ENCODE measurements around the gene ARHGAP18. TPM values are rescaled to one million over a fixed set of nuclear protein-coding genes. Genes with fewer than 3 reads are reported as not detected.

The ARHGAP18 gene, protein sequence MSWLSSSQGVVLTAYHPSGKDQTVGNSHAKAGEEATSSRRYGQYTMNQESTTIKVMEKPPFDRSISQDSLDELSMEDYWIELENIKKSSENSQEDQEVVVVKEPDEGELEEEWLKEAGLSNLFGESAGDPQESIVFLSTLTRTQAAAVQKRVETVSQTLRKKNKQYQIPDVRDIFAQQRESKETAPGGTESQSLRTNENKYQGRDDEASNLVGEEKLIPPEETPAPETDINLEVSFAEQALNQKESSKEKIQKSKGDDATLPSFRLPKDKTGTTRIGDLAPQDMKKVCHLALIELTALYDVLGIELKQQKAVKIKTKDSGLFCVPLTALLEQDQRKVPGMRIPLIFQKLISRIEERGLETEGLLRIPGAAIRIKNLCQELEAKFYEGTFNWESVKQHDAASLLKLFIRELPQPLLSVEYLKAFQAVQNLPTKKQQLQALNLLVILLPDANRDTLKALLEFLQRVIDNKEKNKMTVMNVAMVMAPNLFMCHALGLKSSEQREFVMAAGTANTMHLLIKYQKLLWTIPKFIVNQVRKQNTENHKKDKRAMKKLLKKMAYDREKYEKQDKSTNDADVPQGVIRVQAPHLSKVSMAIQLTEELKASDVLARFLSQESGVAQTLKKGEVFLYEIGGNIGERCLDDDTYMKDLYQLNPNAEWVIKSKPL
- total RNA-seq: 27.6 and 54.7 TPM in 2 replicates

DNA sequence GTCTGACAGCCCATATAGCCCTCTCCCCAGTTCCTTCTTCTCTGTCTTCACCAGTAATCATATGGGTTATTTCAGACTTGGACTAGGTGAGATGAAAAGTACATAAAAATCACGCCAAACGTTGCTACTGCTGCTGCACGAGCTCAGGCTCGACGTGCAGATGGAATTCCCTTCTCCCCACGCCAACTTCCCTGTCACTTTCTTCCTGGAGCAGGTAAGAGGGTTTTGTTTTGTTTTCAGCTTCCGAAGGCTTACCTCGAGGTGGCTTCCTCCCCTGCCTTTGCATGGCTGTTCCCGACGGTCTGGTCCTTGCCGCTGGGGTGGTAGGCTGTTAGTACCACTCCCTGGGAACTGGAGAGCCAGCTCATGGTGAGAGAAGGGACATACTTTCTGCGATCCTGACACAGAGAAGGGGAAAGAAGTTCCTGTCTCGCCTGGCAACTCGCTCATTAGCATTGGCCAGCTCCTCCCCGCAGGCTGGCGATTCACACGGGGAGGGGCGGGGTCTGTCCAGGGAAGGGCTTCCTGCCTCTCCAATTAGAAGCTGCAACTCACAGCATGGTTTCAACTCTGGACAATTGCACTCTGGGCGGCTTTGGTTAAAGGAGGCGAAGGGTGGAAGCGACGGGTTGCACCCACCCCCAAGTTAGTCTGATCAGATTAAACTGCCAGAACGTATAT, at the start of gene ARHGAP18:
ARHGAP18 (minus strand) TSS at position 409 of the 681 bp plus-strand sequence; CDS start at position 368, 41 bp downstream.
- peak; percentile 93 to 96 for DNase-seq (ENCODE audit: low read depth in 2 of 2)

DNA sequence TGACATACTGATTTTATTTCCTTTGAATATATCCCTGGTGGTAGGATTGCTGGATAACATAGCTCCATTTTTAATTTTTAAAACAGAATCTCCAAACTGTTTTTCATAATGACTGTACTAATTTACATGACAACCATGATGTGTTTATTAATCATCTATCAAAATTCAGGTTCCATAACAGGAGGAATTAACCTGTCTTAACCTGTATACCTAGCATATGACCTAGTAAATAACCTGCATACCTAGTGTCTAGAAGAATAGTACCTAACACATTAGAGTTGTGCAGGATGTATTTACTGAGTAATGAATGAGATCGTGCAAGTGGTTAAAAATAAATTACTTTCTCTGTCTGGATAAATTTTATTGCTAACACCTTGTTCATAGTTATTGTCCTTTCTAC, 45.8 kb upstream of the ARHGAP18 start:
- DNase-seq (ENCODE audit: low read depth in 2 of 2): no peak

DNA sequence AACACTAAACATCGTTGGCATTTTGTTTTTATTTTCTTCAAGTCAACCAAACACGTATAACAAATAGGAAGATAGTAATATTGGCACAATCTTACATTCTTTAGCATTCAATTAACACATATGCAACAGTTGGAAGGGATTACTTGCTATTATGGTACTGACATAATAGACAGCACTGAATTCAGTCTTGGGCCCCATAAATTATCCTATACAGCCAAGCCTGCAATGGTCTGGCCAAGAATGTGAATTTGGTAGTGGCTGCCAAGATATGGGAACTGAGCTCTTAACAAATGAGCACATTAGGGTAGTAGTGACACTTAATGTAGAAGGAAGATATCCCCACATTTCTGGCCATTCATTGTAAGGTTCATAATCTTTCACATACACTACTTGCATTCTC, 44.8 kb upstream of the ARHGAP18 start:
- no peak for DNase-seq (ENCODE audit: low read depth in 2 of 2)

DNA sequence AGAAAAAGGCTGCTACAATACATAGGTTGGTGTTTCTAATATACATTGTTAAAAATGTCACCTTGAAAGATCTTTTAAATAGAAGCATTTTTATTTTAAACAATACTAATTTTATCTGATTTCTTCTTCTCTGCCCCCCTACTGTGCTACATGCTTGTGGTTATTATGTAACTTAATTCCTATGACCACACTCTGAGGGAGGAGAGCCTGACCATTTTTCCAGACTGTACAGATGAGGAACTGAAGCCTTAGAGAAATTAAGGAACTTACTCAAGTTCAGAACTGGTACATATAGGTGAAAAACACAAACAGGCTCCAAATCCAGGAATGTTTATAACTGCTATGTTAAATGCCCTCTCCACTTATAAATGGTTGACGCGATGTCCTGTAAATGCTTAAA, 43.4 kb upstream of the ARHGAP18 start:
- no peak for DNase-seq (ENCODE audit: low read depth in 2 of 2)

DNA sequence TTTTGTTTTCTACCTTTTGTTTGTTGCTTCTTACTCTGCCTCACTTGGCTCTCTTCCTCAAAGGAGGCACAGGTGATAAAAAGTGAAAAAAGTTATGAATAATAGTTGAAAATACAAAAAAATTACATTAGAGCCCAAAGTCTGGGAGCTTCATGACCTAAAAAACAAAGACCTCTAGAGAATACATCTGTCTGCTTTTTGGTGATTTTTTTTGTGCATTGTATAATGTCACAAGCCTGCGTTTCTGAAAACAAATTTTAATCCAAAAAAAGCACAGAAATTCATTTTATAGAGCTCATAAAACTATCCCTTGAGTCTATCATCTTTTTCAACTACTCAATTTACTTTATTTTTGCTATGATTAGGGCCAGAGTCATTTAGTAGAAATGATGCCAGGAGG, 41.4 kb upstream of the ARHGAP18 start:
- DNase-seq (ENCODE audit: low read depth in 2 of 2): no peak

DNA sequence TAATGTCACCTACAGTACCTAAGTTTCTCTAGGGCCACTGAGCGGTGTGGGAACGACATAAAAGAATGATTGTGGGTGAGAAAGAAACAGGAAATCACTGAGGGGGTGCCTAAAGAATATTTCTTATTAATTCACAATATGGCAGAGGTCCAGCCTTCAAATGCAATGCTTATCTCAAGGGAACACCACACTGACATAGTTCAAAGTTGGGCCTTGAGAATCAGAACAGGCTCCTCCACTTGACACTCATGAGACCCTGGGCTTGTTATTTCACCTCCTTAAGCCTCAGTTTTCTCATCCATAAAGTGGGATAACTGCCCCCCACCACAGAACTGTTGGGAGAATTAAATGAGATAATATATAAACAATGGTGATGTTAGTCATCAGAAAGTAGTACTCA, 40.4 kb upstream of the ARHGAP18 start:
- DNase-seq (ENCODE audit: low read depth in 2 of 2): peak in 1 of 2 donors; percentile 29

DNA sequence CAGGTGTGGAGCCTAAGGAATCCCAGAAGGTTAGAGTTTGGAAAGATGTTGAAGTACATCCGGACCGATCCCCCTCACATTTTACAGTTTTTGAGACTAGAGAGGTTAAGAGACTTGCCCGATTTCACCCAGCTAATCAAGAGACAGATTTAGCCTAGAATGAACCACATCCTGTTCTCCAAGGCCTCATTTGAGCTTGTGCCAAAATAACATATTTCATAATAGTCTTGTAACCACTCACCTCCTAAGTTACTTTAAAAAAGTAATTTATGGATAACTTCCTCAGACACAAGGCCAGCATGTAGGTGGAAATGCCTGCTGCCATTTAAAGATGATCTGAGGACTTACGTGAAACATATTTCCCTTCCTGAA, 39.8 kb upstream of the ARHGAP18 start:
- peak; percentile 29 to 82 for DNase-seq (ENCODE audit: low read depth in 2 of 2)

DNA sequence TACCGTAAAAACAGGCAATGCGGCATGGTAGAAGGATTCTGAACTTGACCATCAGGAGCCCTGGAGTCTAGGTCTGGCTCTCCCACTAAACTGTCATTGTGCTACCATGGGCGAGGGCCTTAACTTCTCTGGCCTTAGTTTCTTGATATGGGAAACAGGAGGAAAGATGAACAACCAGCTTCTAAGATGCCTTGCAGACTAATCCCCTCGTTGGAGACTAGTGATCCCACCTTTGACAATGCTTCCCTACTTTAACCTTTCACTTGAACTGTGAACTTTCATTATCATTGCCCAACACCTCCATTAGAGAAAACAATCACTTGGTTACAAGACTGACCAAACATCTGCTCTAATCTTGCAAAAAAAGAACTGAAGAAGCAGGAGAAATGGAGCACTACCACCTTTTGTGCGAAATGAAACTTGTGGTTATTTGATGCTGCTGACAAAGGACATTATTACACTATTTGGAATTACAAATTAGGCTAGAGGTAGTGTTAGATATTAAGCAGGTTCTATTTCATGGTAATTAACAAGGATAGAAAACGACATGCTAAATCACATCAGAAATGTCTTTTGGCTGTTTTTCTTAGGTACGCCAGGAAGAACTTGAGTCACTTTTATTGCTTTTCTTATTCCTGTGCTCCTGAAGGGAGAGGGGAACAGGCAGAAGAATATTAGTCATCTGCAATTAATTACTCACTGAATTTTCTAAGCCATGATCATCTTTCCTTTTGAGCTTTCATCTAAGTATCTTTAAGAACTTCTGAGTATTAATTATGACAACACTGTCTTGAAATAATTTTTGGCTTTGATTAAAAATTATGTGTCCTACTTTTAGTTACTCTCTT, 39.1 kb upstream of the ARHGAP18 start:
- DNase-seq (ENCODE audit: low read depth in 2 of 2): peak in 1 of 2 donors; percentile 70

DNA sequence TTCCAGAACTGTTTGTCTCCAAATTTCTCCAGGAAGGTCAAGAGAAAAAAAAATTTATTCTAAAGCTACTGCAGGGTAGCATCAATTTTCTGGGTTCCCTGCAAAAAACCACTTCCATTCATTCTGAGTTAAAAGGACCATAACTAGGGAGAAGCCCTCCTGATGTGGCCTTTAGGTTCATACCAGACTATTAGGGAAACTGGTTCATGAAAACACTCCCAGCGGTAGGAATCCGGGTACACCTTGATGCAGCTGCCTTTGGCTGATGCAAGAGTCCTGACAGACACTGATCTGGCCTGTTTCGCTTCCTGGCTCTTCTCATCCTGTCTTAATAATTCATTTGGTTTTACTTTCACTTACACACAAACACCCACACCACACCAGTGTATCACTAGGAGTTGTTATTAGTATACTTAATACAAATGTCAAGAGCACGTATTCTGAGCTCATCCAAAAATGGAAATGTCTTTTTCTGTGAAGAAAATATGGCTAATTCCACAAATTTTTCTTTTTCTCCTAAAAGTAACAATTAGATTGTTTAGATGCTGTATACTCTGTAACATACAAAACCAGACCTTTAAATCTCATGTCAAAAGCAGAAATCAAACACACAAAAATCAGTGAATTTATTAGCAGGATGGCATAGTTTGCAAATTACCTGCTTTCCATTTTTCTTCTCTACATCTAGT, 38.4 kb upstream of the ARHGAP18 start:
- peak; percentile 63 to 78 for DNase-seq (ENCODE audit: low read depth in 2 of 2)

DNA sequence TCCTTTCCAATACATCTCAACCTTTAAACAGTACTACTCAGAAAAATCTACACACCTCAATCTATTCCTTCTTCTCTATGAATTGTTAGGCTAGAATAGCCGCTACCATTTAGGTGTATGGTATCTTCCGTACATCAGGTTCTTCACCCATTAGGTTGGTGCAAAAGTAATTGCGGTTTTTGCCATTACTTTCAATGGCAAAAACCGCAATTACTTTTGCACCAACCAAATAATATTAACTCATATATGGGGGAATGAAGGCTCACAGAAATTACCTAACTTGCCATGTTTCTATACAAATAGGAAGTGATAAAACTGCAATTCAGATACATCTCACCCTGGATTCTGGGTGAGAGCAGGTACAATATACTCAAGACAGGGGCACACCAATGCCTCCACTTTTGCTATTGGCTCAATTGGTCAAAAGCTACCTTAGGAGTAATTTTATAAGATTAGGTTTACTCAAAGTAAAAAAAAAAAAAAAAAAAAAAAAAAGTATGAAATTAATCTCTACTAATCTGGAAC, 37.7 kb upstream of the ARHGAP18 start:
- DNase-seq (ENCODE audit: low read depth in 2 of 2): no peak

DNA sequence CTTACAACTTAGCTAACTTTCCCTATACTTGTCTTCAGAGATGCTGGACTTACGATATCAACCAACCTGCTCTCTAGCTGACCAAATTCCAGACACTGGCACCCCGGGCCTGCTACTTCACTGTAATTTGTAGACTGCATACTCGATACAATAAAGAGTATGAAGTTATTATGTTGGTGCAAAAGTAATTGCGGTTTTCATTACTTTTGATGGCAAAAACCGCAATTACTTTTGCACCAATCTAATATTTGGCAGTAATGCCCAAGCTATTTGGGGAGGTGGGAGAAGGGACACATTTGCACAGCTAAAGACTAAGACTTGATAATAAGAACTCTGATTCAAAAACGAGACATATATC, 34.9 kb upstream of the ARHGAP18 start:
- DNase-seq (ENCODE audit: low read depth in 2 of 2): no peak

DNA sequence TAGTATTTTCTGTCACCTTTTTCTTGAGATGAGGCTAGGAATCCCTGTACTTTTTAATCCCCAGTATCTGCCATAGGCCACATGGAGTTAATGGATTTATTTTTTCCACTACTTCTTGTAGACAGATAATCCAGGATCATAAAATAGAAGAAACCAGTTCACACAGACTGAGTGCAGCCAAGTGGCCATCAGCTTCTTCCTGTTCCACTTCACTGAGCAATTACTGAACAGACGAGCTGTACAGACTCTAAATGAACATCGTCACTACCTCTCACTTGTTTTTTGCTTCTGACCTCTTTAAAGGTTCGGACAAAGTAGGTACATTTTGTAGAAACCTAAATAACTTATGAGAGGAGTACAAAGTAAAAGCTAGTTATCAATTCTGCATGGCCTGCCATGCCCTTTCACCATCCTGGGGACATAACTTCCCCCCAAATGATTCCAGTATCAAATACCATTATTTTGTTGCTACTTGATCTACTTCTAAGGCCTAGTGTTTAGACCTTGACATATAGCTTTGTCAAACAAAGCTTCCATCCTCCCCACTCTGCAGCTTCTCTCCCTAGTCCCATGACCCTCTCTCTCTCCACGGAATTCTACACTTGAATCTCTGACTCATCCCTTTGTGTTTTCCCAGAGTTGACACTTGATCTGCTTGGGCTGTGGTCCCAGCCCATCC, 34.4 kb upstream of the ARHGAP18 start:
- DNase-seq (ENCODE audit: low read depth in 2 of 2): peak; percentile 49 to 86

DNA sequence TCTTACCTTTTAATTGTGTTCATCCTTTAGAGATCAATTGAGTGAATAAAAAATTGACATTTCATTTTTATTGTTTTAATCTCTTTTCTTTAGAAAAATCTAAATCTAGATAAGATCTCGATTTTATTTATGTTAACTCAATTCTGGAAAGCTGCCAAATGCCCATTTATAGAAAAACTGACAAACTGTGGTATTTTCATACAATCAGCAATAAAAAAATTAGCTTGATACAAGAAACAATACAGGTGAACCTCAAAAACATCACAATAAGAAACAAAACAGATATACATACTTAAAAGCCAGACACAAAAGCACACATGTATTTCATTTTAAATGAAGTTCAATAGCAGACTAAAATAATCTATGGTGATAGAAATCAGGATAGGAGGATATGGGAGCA, 30.0 kb upstream of the ARHGAP18 start:
- DNase-seq (ENCODE audit: low read depth in 2 of 2): peak in 1 of 2 donors; percentile 11

DNA sequence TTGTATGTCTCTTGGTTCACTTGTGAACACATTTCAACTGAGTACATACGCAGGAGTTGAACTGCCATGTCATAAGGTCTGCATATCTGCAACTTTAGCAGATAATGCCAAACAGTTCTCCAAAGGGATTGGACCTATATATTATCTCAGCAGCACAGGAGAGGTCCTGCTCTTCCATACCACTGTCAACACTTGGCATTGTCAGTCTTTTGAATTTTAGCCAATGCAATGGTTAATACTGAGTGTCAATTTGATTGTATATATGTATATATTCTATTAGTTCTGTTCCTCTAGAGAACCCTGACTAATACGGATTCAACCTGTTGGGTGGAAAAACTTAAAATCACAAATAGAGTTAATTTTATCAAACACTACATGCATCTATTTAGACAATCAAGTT, 26.1 kb upstream of the ARHGAP18 start:
- no peak for DNase-seq (ENCODE audit: low read depth in 2 of 2)

DNA sequence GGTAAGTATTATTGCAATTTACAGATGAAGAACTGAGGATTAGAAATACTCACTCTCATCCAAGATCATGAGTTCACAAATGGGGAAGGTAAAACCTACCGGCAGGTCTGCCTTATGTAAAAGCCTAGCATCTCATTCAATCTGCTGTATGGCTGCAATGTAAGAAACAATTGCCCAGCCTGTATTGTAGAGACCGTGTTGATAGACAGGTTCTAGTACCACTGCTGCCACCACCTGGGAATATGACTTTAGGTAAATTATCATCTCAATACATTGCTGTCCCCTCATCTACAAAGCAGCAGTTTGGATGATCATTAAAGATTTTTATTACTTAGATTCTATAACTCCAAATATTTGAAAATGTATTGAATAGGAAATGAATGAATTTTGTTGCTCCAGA, 23.3 kb upstream of the ARHGAP18 start:
- no peak for DNase-seq (ENCODE audit: low read depth in 2 of 2)

DNA sequence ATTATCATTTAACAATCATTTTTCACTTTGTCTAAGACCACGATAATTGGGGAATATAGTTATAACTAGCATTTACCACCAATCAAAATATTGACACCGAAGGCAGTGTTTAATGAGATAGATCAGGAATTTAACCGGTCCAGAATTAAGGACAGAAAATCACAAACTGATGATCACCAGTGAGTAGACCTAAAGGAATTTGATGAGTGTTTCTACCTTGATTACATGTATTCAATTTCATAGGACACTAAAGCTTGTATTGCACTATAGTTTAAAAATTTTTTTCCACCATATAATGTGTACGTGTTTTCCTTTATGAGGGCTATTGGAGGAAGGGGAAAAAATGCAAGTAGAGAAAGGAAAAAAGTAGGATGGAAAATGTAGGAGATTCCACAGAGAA, 22.6 kb upstream of the ARHGAP18 start:
- no peak for DNase-seq (ENCODE audit: low read depth in 2 of 2)

DNA sequence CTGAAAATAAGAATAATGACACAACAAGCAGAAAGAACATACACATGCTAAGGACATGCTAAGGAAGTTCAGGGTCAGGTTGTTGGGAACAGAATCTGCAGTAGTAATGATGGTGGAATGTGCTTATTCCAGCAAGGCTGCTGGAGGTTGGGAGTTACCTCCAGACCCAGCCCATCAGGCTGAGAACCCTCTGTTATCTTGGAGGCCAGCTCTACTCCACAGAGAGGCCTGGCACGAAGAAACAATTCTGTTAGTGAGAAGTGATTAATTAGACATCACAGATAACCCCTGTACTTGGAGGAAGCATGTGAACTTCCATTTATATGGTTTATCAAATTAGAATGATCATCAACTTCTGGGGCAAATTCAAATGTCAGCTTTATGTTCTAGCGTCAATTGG, 22.1 kb upstream of the ARHGAP18 start:
- DNase-seq (ENCODE audit: low read depth in 2 of 2): no peak

DNA sequence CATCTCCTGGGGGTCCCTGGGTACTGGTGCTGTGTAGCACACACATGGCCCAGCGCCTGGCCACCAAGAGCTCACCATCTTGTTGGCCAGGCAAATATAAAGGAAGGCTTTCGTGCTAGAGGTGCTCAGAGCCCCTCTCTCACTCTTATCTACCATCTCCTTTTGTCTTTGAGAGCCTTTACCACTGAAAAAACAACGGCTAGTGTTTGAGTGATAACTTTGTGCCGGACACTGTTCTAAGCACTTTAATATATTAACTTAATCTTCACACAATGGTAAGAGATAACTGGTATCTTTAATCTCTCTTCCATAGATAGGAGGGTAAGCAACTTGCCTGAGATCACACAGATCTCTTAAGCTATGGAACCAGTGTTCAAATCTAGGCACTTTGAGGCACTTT, 21.5 kb upstream of the ARHGAP18 start:
- no peak for DNase-seq (ENCODE audit: low read depth in 2 of 2)

DNA sequence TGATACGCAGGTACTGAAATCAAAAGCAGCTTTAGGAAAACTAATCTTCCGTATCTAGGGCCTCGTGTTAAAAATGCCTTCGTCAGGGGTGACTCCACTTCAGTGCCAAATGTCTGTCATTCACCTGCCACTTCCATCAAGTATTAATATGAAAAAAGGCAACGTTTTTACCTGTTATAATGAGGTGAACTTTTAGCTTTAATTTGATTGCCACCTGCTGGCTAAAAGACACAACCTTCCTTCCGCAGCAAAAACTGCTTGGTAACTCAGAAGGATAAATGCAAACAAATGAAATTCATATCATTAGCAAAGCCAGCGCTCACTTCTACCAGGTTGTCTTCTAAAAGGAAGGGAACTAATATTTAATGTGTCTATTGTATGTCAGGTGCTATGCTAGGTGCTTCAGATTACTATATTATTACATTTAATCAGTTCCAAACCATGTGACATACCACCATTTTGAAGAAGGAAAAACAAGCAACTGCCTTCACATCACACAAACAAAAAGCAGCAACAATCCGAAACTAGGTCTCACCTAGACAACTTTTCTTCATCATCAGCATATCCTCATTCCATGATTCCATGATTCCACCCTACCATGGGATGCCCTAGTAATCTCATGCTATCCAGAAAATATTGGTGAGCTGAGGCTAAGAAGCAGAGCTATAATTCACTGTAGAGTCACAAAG, 20.6 kb upstream of the ARHGAP18 start:
- peak; percentile 61 to 68 for DNase-seq (ENCODE audit: low read depth in 2 of 2)

DNA sequence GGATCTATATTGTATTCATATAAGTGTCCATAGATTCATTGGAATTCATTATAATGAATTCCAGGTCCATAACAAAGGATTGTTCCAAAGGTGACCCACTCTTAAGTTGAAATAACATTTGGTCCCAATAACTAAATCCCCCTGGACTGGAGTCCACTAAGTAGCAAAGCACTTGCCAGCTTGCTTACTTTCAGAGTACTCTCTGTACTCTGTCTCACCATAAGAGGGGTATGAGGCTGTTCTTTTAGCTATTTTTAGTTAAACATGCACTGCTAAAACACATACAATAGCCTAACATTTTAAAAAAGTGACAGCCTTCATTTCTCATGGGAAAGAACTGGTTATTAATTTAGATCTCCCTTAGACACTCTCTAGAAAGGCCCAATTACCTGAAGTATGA, 16.7 kb upstream of the ARHGAP18 start:
- no peak for DNase-seq (ENCODE audit: low read depth in 2 of 2)
